ENCODE data around the gene RAD54L.
"Not testable (repeated sequence)": the region's sequence is repeated elsewhere in the genome, so short reads cannot be mapped to it uniquely, and the experiment has no call there.

RAD54L gene

GRCh38 chr1:46310321-46310720, 62.8 kb downstream of the RAD54L start:
- DNase-seq (ENCODE audit: extremely low spot score, insufficient read length, low read depth) (no peak), FAIRE-seq (no peak)

- FAIRE-seq, result no peak
- DNase-seq (ENCODE audit: extremely low spot score, insufficient read length, low read depth), result no peak
Measured at GRCh38 chr1:46315669-46316403, 68.3 kb downstream of the RAD54L start.

GRCh38 chr1:46317323-46317722, 69.8 kb downstream of the RAD54L start:
- FAIRE-seq (no peak), DNase-seq (ENCODE audit: extremely low spot score, insufficient read length, low read depth) (no peak)

GRCh38 chr1:46319301-46319700, 71.7 kb downstream of the RAD54L start:
- DNase-seq (ENCODE audit: extremely low spot score, insufficient read length, low read depth), result not testable (repeated sequence)

DNA sequence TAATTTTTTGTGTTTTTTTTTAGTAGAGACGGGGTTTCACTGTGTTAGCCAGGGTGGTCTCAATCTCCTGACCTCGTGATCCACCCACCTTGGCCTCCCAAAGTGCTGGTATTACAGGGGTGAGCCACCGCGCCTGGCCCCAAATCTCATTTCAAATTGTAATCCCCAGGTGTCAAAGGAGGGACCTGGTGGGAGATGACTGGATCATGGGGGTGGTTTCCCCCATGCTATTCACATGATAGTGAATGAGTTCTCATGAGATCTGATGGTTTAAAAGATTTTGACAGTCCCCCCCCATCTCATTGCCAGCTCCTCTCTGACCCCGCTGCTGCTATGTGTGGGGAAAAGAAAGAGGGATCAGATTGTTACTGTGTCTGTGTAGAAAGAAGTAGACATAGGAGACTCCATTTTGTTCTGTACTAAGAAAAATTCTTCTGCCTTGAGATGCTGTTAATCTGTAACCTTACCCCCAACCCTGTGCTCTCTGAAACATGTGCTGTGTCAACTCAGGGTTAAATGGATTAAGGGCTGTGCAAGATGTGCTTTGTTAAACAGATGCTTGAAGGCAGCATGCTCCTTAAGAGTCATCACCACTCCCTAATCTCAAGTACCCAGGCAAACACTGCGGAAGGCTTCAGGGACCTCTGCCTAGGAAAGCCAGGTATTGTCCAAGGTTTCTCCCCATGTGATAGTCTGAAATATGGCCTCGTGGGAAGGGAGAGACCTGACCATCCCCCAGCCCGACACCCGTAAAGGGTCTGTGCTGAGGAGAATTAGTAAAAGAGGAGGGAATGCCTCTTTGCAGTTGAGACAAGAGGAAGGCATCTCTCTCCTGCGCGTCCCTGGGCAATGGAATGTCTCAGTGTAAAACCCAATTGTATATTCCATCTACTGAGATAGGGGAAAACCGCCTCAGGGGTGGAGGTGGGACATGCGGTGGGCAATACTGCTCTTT, 72.7 kb downstream of the RAD54L start:
- not testable (repeated sequence) for DNase-seq (ENCODE audit: extremely low spot score, insufficient read length, low read depth)

More at GRCh38 chr1:46319301-46319700, 71.7 kb downstream of the RAD54L start:
- FAIRE-seq, result not testable (repeated sequence)

GRCh38 chr1:46322191-46322590, 74.6 kb downstream of the RAD54L start:
- FAIRE-seq; DNase-seq (ENCODE audit: extremely low spot score, insufficient read length, low read depth): not testable (repeated sequence)

More for the DNA sequence above, 72.7 kb downstream of the RAD54L start:
- FAIRE-seq, result not testable (repeated sequence)

GRCh38 chr1:46325285-46326076, 77.9 kb downstream of the RAD54L start:
- peak; percentile 92 for FAIRE-seq
- not testable (repeated sequence) for DNase-seq (ENCODE audit: extremely low spot score, insufficient read length, low read depth)
